SK-N-MC (cell line): ENCODE measurements around the gene TIMM9.
A peak's percentile ranks its signal among the peaks of the same experiment; 100 is the strongest.
"Not testable (repeated sequence)": the region's sequence is repeated elsewhere in the genome, so short reads cannot be mapped to it uniquely, and the experiment has no call there.

ENCODE experiments used
- DNase-seq: peaks from one replicate; pipeline ENCODE4 v3.0.0-alpha.2; 2011; ENCODE audit warnings: low read depth, low spot score
- H3K27ac ChIP-seq: fragments of 200-600 bp; sonication (generic); 2 replicates; pipeline ENCODE4 v1.5.1; 2016; ENCODE audit warnings: mixed run types
- H3K36me3 ChIP-seq: fragments of 200-600 bp; sonication (generic); 2 replicates; pipeline ENCODE4 v1.6.1; 2017; ENCODE audit warnings: antibody characterized with exemption, low read length, mixed read lengths; ENCODE audit not compliant: insufficient read depth
- H3K4me3 ChIP-seq: fragments of 200-600 bp; sonication (generic); 2 replicates; pipeline ENCODE4 v1.5.1; 2016
- H3K9ac ChIP-seq: fragments of 200-600 bp; sonication (generic); 2 replicates; pipeline ENCODE4 v1.8.0; 2017; ENCODE audit warnings: mixed run types, mixed read lengths; ENCODE audit not compliant: insufficient read length
- H3K9me3 ChIP-seq: fragments of 200-600 bp; sonication (generic); 2 replicates; pipeline ENCODE4 v1.6.1; 2017; ENCODE audit warnings: low read depth, mild to moderate bottlenecking, antibody characterized with exemption, low read length, moderate library complexity, mixed read lengths
- EZH2 ChIP-seq: fragments of 200-600 bp; sonication (generic); IDR thresholded peaks from one replicate; pipeline ENCODE4 v1.6.1; 2017; ENCODE audit warnings: antibody characterized with exemption
- FOXP2 ChIP-seq: optimal IDR thresholded peaks from 2 replicates; pipeline ENCODE3; 2011; ENCODE audit warnings: mild to moderate bottlenecking, moderate library complexity; ENCODE audit not compliant: insufficient read depth; ENCODE audit errors: extremely low read length, control extremely low read depth
- POLR2AphosphoS5 ChIP-seq: IDR thresholded peaks from 2 replicates; pipeline ENCODE4 v1.6.1; 2012; ENCODE audit warnings: mild to moderate bottlenecking, low read depth, low read length, borderline replicate concordance

Gene TIMM9

DNA sequence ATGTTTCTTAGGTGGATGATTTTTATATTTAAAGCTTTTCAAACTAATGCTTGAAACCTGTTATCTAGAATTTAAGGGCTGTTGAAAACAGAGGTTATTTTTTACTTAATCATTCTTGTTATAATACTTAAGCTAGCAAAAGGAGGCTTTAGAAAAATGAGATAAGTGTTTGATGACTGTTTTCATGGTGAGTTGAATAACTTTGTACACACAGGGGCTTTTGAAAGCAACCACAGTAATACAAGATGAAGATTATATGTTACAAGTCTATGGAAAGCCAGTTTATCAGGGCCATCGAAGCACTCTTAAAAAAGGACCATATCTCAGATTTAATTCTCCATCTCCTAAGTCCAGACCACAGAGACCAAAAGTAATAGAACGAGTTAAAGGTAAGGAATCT, 33.4 kb upstream of the TIMM9 start:
- Histone ChIP-seq H3K36me3 (peaks cover 38% of the 10 kb centered on the region), H3K9me3 (no peaks in the 10 kb centered on the region), H3K4me3 (no peak overlapping the region), H3K27ac (no peak overlapping the region), H3K9ac (no peak overlapping the region)
- TF ChIP-seq FOXP2, result no peak
- no peak for TF ChIP-seq POLR2AphosphoS5
- no peak for TF ChIP-seq EZH2
- DNase-seq, result no peak

- Histone ChIP-seq H3K36me3 (peaks cover 59% of the 10 kb centered on the region), H3K9me3 (no peaks in the 10 kb centered on the region), H3K4me3 (no peak overlapping the region), H3K9ac (no peak overlapping the region), H3K27ac (peak overlapping the region; percentile 63; the same call in 1 of the 2 replicates)
- DNase-seq, result no peak
- no peak for TF ChIP-seq FOXP2
- TF ChIP-seq EZH2, result no peak
- TF ChIP-seq POLR2AphosphoS5, result no peak
Observed at GRCh38 chr14:58455593-58456265, 28.4 kb upstream of the TIMM9 start.

DNA sequence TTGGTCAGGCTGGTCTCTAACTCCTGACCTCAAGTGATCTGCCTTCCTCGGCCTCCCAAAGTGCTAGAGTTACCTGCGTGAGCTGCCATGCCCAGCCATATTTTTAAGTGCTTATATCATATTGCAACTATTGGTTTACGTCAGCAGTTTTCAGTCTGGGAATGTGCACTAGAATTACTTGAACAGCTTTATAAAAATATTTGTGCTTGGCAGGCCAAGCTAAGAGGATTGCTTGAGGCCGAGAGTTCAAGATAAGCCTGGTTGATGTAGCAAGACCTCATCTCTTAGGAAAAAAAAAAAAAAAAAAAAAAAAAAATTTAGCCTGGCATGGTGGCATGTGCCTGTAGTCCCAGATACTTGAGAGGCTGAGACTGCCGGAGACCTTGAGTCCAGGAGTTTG, 17.3 kb upstream of the TIMM9 start:
- Histone ChIP-seq H3K27ac (no peak overlapping the region), H3K36me3 (peaks cover 30% of the 10 kb centered on the region)
- no peak for TF ChIP-seq EZH2
- no peak for TF ChIP-seq POLR2AphosphoS5

GRCh38 chr14:58439476-58439875, 12.1 kb upstream of the TIMM9 start:
- H3K4me3 ChIP-seq, result no peak overlapping the region
- no peak overlapping the region for H3K9ac ChIP-seq
- H3K9me3 ChIP-seq, result no peaks in the 10 kb centered on the region
- TF ChIP-seq EZH2 (no peak), POLR2AphosphoS5 (no peak), FOXP2 (no peak)
- DNase-seq, result no peak
- H3K27ac ChIP-seq, result no peak overlapping the region
- peaks cover 27% of the 10 kb centered on the region for H3K36me3 ChIP-seq

More for the DNA sequence above, 17.3 kb upstream of the TIMM9 start:
- H3K4me3 ChIP-seq, result no peak overlapping the region
- H3K9me3 ChIP-seq, result no peaks in the 10 kb centered on the region
- H3K9ac ChIP-seq, result no peak overlapping the region
- DNase-seq, result no peak

DNA sequence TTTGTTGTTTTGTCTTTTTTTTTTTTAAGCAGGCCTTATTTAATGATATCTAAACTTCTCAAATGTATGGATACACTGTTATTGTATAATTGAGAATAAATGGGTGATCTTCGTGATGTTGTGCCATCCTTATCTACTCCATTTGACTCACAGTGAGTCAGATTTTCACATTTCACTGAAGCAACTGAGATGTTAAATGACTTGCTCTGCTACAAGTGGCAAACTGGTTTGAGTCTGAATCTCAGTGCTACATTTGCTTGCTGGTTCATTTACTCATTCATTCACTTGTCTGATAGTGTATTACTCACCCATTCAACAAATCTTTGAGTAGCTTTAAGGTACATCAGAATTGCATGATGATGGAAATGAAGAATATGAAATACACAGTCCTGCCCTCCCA, 2.8 kb upstream of the TIMM9 start:
- no peak overlapping the region for H3K27ac ChIP-seq
- H3K4me3 ChIP-seq, result no peak overlapping the region; the same call in 1 of the 2 replicates
- H3K9me3 ChIP-seq, result no peaks in the 10 kb centered on the region
- H3K36me3 ChIP-seq, result peaks cover 24% of the 10 kb centered on the region
- TF ChIP-seq POLR2AphosphoS5 (no peak), FOXP2 (no peak), EZH2 (no peak)
- H3K9ac ChIP-seq, result peak overlapping the region; percentile 43
- no peak for DNase-seq

- H3K9ac ChIP-seq, result peak overlapping the region; percentile 89
- TF ChIP-seq POLR2AphosphoS5 (0 out of 2 replicates have a peak, but pooled peaks have one; percentile 28), EZH2 (no peak), FOXP2 (no peak)
- H3K27ac ChIP-seq, result peak overlapping the region; percentile 100
- H3K4me3 ChIP-seq, result peak overlapping the region; percentile 82
- H3K36me3 ChIP-seq, result peaks cover 27% of the 10 kb centered on the region
- no peaks in the 10 kb centered on the region for H3K9me3 ChIP-seq
- DNase-seq, result peak; percentile 45
Observed at GRCh38 chr14:58428118-58428683, 870 bp upstream of the TIMM9 start.

DNA sequence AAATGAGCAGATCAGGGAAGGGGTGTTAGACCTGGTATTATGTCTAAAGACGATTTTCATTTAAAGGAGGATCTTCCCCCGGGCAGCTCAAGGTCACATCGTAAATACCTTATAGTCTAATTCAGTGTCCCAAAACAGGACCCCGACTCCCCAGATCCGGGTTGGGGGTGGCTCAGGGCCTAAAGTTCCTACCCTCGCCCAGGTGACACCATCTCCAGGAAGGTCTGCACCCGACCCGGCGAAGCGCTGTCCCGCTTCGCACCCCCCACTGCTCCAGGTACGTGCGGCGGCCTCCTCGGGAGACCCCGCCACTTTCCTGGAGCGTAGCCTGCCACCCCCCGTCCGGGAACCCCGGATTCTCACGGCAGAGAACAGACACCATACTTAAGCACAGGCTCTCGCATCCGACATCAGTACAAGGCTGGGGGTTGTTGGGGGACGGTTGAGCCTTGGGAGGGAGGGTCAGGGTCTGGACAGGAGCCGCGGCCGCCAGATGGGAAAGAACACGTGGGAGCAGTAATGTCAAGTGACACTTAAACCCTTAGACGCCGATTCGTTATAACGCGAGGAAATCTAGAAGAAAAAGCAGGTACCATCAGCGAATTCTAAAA, 556 bp downstream of the TIMM9 start:
- peak overlapping the region; percentile 99 for H3K9ac ChIP-seq
- no peak for DNase-seq
- H3K9me3 ChIP-seq, result no peaks in the 10 kb centered on the region
- no peak for TF ChIP-seq FOXP2
- peak; percentile 68 for TF ChIP-seq POLR2AphosphoS5
- peaks cover 30% of the 10 kb centered on the region for H3K36me3 ChIP-seq
- H3K4me3 ChIP-seq, result peak overlapping the region; percentile 82
- peak overlapping the region; percentile 100 for H3K27ac ChIP-seq

- not testable (repeated sequence) for H3K4me3 ChIP-seq, DNase-seq, H3K9ac ChIP-seq, H3K27ac ChIP-seq, H3K9me3 ChIP-seq
- H3K36me3 ChIP-seq, result peaks cover 80% of the 10 kb centered on the region
Observed at GRCh38 chr14:58416934-58417333, 10.4 kb downstream of the TIMM9 start.
